ENCODE measurements around the gene CLEC4C. TPM values are rescaled to one million over a fixed set of nuclear protein-coding genes. Genes with fewer than 3 reads are reported as not detected.

CLEC4C gene
- total and polyA plus RNA-seq, 5 donors from 2014 or later, result not detected

- Mint-ChIP-seq H3K36me3 (no peaks in the 10 kb centered on the region), H3K9me3 (peaks cover 0 to 2% (median 0%) of the 10 kb centered on the region in 7 donors), H3K4me3 (no peak overlapping the region), H3K27me3 (peaks cover 17% of the 10 kb centered on the region), H3K27ac (no peak overlapping the region), H3K4me1 (peaks cover 0 to 8% (median 0%) of the 10 kb centered on the region in 4 donors)
- H3K36me3 ChIP-seq (ENCODE audit: control insufficient read depth, insufficient read depth, low read length), result no peaks in the 10 kb centered on the region
- no peak for DNase-seq
- no peak for ATAC-seq (ENCODE audit: low read depth in 2 of 2)
- no peak overlapping the region for H3K27ac ChIP-seq (ENCODE audit: insufficient read depth, low read length, poor library complexity, severe bottlenecking)
- H3K27me3 ChIP-seq (ENCODE audit: control insufficient read depth, insufficient read depth, low read length), result no peaks in the 10 kb centered on the region
- H3K9me3 ChIP-seq (ENCODE audit: control insufficient read depth in 2 of 2, low read length in 2 of 2), result no peaks in the 10 kb centered on the region
- no peak overlapping the region for H3K4me3 ChIP-seq (ENCODE audit: low read depth, low read length)
- no peaks in the 10 kb centered on the region for H3K4me1 ChIP-seq (ENCODE audit: control insufficient read depth, insufficient read depth, low read length, poor library complexity, severe bottlenecking)
Measured at GRCh38 chr12:7694556-7695236, 52.5 kb downstream of the CLEC4C start.

DNA sequence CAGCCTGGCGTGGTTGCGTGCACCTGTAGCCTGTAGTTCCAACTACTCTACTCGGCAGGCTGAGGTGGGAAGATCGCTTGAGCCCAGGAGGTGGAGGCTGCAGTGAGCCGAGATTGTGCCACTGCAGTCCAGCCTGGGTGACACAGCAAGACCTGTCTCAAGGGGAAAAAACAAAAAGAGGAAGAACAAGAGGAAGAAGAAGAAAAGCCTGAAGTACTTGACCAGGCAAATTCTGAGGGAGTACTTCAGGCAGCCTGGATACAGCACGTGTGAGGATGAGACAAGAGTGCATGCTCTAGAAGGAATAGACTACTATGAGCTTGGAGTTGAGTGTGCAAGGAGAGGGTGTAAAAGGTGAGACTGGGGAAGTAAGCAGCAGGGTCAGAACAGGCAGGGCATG is 53.4 kb downstream of the CLEC4C start:
- H3K9me3 Mint-ChIP-seq, result peaks cover 0 to 2% (median 0%) of the 10 kb centered on the region in 7 donors
- DNase-seq (no peak), ATAC-seq (ENCODE audit: low read depth in 2 of 2) (no peak)
- H3K9me3 ChIP-seq (ENCODE audit: control insufficient read depth in 2 of 2, low read length in 2 of 2), result no peaks in the 10 kb centered on the region
- H3K4me3 Mint-ChIP-seq, result no peak overlapping the region
- no peaks in the 10 kb centered on the region for H3K27me3 ChIP-seq (ENCODE audit: control insufficient read depth, insufficient read depth, low read length)
- H3K27me3 Mint-ChIP-seq, result peaks cover 17% of the 10 kb centered on the region
- H3K4me1 ChIP-seq (ENCODE audit: control insufficient read depth, insufficient read depth, low read length, poor library complexity, severe bottlenecking), result no peaks in the 10 kb centered on the region
- no peak overlapping the region for H3K27ac ChIP-seq (ENCODE audit: insufficient read depth, low read length, poor library complexity, severe bottlenecking)
- H3K4me1 Mint-ChIP-seq, result peaks cover 0 to 8% (median 0%) of the 10 kb centered on the region in 4 donors
- H3K36me3 Mint-ChIP-seq, result no peaks in the 10 kb centered on the region
- H3K4me3 ChIP-seq (ENCODE audit: low read depth, low read length), result no peak overlapping the region
- no peak overlapping the region for H3K27ac Mint-ChIP-seq
- H3K36me3 ChIP-seq (ENCODE audit: control insufficient read depth, insufficient read depth, low read length), result no peaks in the 10 kb centered on the region

- H3K36me3 ChIP-seq (ENCODE audit: control insufficient read depth, insufficient read depth, low read length), result no peaks in the 10 kb centered on the region
- H3K4me1 Mint-ChIP-seq, result peaks cover 0 to 11% (median 0%) of the 10 kb centered on the region in 4 donors
- no peak overlapping the region for H3K27ac ChIP-seq (ENCODE audit: insufficient read depth, low read length, poor library complexity, severe bottlenecking)
- H3K4me1 ChIP-seq (ENCODE audit: control insufficient read depth, insufficient read depth, low read length, poor library complexity, severe bottlenecking), result no peaks in the 10 kb centered on the region
- peaks cover 20% of the 10 kb centered on the region for H3K27me3 Mint-ChIP-seq
- H3K9me3 Mint-ChIP-seq, result peaks cover 0 to 4% (median 0%) of the 10 kb centered on the region in 7 donors
- no peaks in the 10 kb centered on the region for H3K9me3 ChIP-seq (ENCODE audit: control insufficient read depth in 2 of 2, low read length in 2 of 2)
- H3K27me3 ChIP-seq (ENCODE audit: control insufficient read depth, insufficient read depth, low read length), result no peaks in the 10 kb centered on the region
- no peaks in the 10 kb centered on the region for H3K36me3 Mint-ChIP-seq
- no peak overlapping the region for H3K27ac Mint-ChIP-seq
- H3K4me3 ChIP-seq (ENCODE audit: low read depth, low read length), result no peak overlapping the region
- DNase-seq (no peak), ATAC-seq (ENCODE audit: low read depth in 2 of 2) (no peak)
- H3K4me3 Mint-ChIP-seq, result no peak overlapping the region
Measured at GRCh38 chr12:7681535-7681934, 65.6 kb downstream of the CLEC4C start.

Other genes starting within 250 kb of the CLEC4C start
- gene CD163, start 243.6 kb downstream of the CLEC4C start, total RNA-seq, result not detected
- under 1 TPM in 1 of 4 donors, not detected in 3; 0.41 TPM for gene CD163, start 243.6 kb downstream of the CLEC4C start, polyA plus RNA-seq
- gene APOBEC1, start 81.5 kb downstream of the CLEC4C start, total RNA-seq, result not detected
- not detected for gene APOBEC1, start 81.5 kb downstream of the CLEC4C start, polyA plus RNA-seq
- gene GDF3, start 51.6 kb downstream of the CLEC4C start, total RNA-seq, result not detected
- not detected for gene GDF3, start 51.6 kb downstream of the CLEC4C start, polyA plus RNA-seq
- not detected for gene DPPA3, start 35.9 kb downstream of the CLEC4C start, total RNA-seq
- not detected for gene DPPA3, start 35.9 kb downstream of the CLEC4C start, polyA plus RNA-seq
- not detected for gene NANOGNB, start 17.8 kb upstream of the CLEC4C start, total RNA-seq
- not detected for gene NANOGNB, start 17.8 kb upstream of the CLEC4C start, polyA plus RNA-seq
- not detected for gene NANOG, start 42.0 kb upstream of the CLEC4C start, total RNA-seq
- gene NANOG, start 42.0 kb upstream of the CLEC4C start, polyA plus RNA-seq, result not detected
- 0.25 TPM for gene SLC2A14, start 125.5 kb upstream of the CLEC4C start, total RNA-seq
- gene SLC2A14, start 125.5 kb upstream of the CLEC4C start, polyA plus RNA-seq, result 1 to 10 TPM in 1 of 4 donors, not detected in 3; 1.6 TPM
- gene SLC2A3, start 188.8 kb upstream of the CLEC4C start, total RNA-seq, result 947 TPM
- 100 to 1,000 TPM in 3 of 4 donors, 10 to 100 TPM in 1; 96.9 to 128 (median 103) TPM for gene SLC2A3, start 188.8 kb upstream of the CLEC4C start, polyA plus RNA-seq